GDM1 (cell line): Measurements from ENCODE around the gene AGPS.
"Not testable (repeated sequence)": the region's sequence is repeated elsewhere in the genome, so short reads cannot be mapped to it uniquely, and the experiment has no call there.

Experiments used
- DNase-seq: peaks from one replicate; lab custom pipeline; 2025; lab: John Stamatoyannopoulos, UW

AGPS gene

DNA sequence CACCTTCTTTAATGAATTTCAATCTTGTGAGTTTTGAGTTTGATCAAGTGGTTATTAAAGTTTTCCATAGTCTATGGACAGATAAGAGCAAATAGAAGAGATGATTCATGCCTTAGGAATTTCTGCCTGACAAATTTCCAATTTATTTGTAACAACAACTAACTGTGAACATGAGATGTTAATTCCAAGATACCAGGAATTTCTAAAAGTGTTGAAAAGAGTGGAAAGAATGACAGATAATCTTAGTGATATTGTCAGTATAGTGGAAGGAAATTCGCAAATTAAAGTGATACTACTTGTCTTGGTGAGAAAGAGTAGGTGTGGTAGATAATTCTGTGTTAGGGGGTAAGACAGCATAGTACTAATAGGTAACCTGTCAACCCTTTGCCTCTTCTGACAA is 82.4 kb downstream of the AGPS start:
- no peak for DNase-seq

DNA sequence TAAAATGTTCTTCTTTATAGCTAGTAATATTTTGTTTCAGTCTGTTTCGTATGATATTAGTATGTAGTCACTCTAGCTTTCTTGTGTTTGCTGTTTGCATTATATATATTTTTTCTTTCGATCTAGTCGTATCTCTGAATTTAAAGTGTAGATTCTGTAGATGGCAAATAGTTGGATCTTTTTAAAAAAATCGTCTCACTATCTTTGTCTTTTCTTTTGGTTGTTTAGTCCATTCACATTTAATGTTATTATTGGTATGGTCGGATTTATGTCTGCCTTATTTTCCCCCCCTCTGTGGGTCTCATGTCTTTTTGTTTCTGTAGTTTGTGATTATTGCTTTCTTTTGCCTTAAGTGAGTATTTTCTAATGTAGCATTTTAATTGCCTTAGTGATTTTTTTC is 84.3 kb downstream of the AGPS start:
- no peak for DNase-seq

DNA sequence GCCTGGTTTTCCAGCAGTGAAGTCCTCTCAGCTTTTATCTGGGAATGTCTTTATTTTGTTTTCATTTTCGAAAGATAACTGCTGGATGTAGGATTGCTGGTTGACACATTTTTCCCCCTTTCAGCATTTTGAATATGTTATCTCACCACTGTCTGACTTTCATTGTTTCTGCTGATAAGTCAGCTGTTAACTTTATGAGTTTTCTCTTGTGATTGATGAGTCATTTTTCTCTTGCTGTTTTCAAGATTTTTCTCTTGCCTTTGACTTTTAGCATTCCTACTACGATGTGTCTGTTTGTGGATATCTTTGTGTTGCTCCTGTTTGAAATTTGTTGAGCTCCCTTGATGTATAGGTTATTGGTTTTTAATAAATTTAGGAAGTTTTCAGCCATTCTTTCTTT is 85.5 kb downstream of the AGPS start:
- no peak for DNase-seq

DNA sequence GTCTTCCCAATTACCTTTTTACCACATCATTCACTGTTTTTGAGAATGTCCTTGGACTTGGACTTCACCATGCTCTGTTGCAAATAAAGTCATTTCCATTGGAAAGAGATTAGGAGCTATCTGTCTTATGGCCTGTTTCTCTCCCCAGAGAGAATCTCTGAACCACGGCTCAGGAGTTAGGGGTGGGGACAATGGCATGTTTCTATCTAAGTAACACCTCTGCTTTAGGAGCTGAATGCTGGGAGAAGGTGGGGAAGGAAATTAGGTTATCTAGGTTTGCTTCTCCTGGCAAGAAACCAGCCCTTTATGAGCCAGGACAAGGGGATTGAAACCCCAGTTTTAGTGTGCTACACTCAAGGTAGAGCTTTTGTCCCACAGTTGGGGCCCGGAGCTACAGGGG is 86.3 kb downstream of the AGPS start:
- DNase-seq, result no peak

DNA sequence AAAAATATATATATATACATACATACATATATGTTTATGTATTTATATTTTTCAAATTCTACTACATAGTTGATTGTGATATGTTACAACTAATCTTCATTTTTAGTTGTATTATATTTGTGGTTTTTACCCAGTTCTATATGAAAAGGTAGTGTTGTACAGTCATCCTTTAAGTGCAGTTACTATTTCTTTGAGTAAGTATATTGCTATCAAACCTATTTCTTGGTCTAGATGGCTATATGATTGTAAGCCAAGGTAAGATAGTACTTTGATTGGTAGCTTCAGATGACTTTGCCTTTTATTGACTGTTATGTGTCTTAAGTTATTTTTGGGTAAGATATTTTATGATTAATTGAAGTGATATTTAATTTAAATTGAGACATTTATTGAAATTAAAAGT is 89.6 kb downstream of the AGPS start:
- no peak for DNase-seq

DNA sequence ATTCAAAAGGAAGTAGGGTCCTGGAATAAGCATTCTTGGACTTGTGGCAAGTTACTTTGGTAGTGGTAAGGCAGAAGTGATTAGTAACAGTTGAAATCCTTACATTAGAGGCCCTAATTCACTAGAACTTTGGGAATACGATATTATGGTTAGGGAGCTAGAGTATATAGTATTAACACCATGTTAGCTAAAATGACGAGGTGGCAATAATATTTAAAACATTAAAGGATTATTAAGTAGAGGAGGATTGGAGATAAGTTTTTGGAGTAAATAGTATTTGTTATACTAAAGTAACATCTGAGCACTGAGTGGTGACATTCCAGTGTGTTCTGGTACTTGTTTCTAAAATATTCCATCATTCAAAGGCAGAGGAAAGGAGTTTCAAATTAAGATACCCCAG is 91.0 kb downstream of the AGPS start:
- no peak for DNase-seq

DNA sequence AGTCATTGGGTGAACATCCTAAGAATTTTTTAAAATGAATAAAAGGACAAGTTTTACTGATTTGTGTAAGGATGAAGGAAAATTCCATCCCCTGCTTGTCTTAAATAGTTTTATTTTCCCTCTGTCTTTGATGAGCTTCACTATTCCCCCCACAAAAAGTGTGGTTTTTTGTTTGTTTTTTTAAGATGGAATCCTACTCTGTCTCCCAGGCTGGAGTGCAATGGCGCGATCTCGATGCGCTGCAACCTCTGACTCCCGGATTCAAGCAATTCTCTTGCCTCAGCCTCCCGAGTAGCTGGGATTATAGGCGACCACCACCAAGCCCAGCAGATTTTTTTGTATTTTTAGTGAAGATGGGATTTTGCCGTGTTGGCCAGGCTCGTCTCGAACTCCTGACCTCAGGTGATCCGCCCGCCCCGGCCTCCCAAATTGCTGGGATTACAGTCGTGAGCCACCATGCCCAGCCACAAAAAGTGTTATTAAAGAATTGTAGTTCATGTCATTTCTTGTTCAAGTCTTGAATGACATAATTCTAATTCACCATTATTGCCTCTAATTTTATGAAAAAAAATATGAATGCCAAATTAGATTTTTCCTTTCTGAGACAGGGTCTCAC is 91.7 kb downstream of the AGPS start:
- no peak for DNase-seq

DNA sequence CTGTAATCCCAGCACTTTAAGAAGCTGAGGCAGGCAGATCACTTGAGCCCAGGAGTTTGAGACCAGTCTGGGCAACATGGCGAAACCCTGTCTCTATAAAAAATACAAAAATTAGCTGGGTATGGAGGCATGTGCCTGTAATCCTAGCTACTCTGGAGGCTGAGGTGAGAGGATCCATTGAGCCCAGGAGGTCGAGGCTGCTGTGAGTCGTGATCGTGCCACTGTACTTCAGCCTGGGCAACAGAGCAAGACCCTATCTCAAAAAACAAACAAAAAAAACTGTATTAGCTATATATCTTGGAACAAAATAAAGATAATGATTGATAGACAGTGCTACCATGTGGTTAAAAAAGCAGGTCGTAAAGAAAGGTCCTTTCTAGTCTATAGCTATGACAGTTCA is 93.1 kb downstream of the AGPS start:
- DNase-seq, result not testable (repeated sequence)

DNA sequence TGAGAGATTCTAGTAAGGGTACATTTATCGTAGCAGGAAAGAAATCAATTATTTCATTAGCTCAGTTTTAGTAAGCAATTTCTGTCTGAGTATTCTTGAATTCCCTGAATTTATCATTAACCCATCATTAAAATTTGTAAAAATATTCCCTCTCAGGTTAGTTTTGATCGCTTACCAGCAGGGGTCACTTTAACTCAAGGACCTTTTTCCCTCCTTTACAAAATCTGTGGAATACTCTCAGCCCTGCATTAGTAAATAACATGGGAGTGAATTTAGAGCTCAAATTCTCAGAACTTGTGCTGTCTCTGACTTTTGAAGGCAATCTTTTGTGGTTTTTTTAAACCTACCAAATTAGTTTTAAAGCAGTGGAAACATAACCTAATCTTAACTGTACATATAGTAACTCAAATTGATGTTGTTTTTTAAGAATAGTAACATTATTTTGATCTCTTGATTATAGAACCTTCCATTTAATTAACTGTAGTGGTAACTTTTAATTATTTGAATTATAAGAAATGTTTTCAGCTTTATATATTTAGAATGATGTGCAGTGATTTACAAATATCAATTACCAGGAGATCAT is 97.2 kb downstream of the AGPS start:
- no peak for DNase-seq

DNA sequence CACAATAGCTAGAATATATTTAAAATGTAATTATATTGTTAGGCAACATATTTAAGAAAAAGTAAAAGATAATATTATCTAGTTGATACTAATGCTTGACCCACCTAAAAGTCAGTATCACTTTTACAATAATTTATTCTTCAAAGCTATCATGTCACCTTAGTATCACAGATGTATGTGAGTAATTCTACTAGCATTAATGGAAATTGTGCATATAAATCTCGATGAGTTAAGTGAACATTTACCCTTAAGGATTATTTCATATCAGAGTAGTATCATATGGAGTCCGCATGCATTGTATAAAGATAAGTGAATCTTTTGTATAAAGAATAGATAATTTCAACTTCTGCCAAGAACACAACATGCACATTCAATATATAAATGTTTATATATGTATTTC is 103.4 kb downstream of the AGPS start:
- no peak for DNase-seq

DNA sequence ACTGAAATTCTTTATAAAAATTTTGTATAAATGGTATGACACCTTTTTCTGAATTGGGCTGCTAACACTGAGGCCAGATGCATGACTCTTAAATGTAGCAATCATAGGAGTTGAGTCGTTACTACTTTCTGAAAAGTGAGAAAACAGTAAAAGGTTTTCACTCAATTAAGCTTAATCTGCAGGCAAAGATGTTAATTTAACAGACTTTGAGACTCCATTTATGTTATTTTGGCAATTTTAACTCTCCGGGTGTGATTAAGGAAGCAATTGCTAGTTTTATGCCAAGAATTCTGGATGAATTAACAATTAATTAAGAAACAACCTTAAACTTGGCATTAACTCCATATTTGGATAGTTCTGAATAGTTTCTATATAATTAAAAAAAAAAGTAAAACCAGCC is 104.3 kb downstream of the AGPS start:
- DNase-seq, result no peak

DNA sequence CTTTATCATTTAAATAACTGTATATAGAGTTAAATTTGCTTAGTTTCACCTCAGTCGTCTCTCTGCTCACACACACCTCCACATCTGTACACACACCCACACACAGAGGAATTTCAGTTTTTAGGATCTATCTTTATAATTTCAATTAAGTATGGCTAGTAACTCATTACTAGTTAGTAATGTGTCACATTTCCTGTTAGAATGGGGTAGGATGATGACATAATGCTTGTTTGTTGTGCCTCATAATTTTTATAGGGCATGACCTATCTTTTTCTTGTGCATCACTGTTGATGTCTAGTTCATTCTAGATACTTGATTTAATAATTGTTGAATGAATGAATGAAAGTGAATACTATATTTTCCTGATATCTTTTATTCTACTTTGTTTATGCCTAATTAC is 108.6 kb downstream of the AGPS start:
- no peak for DNase-seq

DNA sequence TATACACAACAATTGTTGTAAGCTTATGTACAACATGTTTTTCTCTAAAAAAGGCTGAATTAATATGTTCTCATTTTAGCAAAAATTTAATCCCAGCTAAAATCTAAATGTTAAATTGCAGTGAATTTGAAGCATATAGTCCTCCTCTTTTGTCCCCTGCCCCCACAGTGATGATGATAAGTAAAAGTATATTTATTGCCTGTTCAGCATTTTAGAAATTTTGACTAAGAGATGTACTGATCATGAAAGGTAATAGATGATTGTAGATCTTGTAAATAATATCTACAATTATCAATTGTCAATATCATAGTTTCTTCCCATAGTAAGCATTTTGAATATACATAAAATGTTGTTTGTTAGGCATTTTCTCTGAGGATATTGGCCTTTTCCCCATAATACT is 113.9 kb downstream of the AGPS start:
- no peak for DNase-seq

DNA sequence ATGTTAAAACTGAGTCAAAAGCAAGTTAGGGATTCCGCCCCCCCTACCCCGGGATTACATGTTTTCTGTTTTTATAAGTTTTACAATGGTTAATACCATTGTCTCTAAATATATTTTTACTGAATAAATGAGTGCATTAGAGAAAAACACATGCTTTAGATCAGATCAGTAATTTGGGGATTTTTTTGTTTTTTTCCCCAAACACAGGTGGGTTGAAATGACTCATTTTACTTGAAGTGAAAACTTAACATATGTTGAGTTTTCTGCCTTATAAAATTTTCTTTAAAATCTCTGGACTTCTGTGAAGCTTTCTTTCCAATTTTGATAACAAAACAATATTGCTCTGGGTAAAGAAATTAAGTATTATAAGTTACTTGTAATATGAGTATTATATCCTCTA is 114.4 kb downstream of the AGPS start:
- no peak for DNase-seq

DNA sequence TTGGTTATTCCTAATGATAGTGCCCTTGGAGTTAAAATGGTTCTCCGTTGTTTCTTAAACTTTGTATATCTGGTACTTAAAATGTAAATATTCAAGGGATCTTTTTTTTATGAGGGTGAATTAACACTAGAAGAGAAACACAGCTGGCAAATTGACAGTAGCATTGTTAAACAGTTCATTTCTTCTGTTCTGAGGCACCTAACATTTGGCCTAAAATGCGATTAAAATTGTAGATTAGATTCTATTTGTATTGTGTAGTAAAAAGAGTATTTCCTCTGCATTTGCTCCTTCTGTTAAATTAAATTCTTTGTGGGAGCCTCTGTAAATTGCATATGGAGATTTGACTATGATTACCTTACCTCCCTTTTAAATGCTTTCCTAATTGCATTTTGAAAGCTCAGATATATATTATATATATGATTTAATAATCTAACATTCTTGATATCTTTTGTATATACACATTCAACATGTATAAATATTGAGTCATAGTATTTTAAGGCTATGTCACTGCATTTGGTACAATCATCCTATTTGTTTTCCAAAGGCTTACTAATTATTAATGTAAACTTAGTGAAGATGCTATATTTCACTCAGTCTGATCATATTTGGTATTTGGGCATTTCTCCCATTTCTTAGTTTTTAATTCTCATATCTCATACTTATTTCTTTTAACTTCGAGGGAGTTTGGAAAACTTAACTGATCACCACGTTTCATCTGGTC is 124.4 kb downstream of the AGPS start:
- no peak for DNase-seq

DNA sequence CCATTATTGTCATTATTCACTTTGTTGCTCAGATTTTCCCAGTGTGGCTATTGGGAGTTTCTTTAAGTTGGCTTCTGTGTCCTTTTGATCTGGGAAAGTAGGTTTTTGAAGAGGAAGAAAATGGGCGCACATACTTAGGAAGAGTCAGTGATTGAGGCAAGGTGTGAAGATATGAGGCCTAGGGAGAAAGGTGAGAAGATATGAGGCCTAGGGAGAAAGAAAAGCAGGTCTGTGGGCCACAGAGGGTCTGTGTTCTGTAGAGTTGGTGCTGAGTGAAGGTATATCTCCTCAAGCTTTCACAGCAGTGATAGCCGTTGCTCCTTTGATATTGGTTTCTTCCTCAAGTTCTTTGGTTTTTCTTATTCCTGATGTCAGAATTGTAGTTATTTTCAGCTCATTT is 126.2 kb downstream of the AGPS start:
- DNase-seq, result no peak

DNA sequence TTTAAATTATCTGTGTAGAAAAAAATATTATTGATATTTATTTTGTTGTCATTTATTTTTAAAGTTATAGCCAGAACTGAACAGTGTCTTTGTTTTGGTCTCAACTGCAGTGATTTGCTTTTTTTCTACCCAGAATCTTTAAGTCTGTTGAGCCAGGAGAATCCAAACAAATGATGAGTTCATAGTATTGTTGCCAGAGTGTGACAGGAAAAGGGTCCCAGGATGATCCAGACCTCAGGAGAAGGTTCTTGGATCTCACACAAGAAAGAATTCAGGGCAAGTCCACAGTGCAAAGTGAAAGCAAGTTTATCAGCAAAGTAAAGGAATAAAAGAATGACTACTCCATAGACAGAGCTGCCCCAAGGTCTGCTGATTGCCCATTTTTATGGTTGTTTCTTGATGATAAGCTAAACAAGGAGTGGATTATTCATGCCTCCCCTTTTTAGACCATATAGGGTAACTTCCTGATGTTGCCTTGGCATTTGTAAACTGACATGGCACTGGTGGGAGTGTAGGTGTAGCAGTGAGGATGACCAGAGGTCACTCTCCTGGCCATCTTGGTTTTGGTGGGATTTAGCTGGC is 127.1 kb downstream of the AGPS start:
- no peak for DNase-seq

DNA sequence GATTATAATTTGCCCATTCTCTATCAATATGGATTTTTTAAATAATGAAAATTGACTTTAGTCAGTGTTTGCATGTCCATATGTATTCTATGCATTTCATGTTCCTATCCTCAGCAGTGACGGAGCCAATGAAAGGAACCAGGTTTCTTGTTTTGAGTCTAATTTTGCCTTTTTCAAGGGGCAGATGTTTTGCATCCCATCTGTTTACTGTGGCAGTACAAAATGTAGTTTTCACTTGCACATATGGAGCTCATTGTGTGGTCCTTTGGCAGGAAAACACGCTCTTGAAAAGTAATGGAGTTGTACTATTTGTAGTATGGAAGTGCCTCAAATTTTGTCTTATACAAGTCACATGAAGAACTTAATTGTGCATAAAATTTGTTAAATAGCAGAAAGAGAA is 127.8 kb downstream of the AGPS start:
- no peak for DNase-seq

DNA sequence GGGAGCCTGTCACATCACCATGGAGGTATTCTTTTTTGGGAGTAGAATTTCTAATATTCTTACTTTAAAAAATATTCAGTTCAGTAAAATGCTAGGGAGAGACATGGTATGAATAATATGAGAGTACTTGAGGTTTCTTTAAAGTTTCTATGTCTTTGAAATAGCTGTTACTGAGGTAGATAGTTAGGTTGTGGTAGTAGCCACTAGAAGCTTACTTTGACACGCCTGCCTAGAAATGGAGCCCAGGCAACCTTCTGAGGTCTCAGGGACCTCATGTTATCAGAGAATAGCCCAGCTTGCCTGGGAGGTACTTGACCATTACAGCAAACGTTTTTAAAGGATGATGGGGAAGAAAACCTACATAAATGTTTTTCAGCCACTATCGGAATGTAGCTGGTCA is 131.2 kb downstream of the AGPS start:
- no peak for DNase-seq

DNA sequence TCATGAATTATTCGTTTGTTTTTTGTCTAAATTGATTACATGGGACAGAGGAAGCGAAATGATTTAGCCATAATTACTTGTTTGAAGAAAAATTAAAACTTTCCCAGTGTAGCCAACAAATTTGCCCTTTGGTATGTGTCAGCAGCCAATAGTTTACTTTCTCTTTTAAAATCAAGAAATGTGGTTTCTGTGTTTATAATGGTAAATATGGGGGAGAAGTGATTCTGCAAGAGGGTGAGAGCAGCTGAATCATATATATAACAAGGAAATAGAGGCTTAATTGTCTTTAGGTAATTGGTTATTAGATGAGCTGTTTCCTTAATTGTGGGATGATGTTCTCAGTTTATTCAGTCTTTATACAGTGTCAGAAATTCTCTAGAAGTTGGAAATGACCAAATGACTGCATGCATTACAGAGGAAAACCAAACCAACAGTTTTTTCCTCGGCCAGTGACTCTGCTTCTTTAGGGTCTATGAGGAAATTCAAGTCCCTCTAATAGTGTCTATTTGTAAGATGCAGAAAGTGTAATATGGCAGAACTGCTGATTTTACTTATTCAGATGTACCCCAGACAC is 132.9 kb downstream of the AGPS start:
- DNase-seq, result no peak

DNA sequence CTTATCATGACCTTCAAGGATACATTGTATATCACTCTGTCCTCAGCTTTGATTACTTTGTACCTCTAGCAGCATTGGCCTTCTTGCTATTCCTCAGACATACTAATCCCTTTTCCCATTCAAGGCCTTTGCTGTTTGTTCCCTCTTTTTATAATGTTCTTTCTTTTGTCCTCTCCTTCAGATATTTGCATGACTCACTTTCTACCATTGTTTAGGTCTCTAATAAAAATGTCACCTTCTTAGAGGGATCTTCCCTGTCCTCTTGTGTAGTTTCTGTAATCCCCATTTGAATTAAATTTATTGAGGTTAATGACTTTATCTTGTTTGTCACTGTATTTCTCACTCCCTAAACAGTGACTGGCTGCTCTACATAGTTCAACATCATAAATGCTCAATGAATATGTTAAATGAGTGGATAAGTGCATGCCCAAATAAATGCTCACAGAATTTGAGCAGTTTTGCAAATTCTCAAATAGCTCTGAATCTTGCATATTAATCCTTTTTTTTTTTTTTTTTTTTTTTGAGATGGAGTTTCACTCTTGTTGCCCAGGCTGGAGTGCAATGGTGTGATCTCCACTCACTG is 135.9 kb downstream of the AGPS start:
- DNase-seq, result no peak

DNA sequence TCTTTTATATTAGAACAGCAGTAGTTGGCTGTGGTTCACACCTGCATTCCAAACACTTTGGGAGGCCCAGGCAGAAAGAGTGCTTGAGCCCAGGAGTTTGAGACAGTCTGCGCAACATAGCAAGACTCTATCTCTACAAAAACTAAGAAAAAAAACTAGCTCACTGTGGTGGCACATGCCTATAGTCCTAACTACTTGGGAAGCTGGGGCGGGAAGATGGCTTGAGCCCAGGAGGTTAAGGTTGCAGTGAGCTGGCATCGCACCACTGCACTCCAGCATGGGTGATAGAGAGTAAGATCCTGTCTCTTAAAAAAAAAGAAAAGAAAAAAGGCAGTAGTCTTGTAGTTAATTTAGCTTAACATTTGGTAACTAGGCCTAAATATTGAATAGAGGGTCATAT is 136.6 kb downstream of the AGPS start:
- no peak for DNase-seq

DNA sequence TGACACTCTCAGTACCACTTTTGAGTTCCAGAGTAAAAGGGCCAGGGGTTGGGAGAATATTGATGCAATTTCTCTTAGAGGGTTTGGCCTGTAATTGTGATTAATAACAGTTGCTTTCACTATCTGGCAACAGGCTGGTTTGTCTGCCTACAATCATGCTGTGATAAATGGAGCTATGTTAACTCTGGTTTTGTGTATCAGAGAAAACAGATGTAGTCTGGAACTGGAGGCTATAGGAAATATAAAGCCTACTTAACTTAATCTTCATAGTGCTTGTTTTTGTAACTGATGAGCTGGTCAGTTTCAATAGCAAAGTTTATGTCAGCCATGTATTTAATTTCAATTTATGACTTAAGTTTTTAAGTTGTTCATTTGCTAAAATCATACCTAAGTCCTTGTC is 138.0 kb downstream of the AGPS start:
- DNase-seq, result no peak
